ENCODE results near the gene PTTG1IP. TPM values are rescaled to one million over a fixed set of nuclear protein-coding genes. Genes with fewer than 3 reads are reported as not detected.

PTTG1IP gene
- total RNA-seq, 1 experiment from 2014 or later, result 136 TPM

- TF ChIP-seq, protein P1, sequence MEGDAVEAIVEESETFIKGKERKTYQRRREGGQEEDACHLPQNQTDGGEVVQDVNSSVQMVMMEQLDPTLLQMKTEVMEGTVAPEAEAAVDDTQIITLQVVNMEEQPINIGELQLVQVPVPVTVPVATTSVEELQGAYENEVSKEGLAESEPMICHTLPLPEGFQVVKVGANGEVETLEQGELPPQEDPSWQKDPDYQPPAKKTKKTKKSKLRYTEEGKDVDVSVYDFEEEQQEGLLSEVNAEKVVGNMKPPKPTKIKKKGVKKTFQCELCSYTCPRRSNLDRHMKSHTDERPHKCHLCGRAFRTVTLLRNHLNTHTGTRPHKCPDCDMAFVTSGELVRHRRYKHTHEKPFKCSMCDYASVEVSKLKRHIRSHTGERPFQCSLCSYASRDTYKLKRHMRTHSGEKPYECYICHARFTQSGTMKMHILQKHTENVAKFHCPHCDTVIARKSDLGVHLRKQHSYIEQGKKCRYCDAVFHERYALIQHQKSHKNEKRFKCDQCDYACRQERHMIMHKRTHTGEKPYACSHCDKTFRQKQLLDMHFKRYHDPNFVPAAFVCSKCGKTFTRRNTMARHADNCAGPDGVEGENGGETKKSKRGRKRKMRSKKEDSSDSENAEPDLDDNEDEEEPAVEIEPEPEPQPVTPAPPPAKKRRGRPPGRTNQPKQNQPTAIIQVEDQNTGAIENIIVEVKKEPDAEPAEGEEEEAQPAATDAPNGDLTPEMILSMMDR (IDR thresholded peaks at IDR 0.05; ENCODE audit: unreplicated experiment), result no peak
- Mint-ChIP-seq H3K4me3 (ENCODE audit: low read depth, unreplicated experiment) (no peak overlapping the region), H3K27ac (ENCODE audit: unreplicated experiment) (no peak overlapping the region), H3K36me3 (ENCODE audit: insufficient read depth, unreplicated experiment) (peaks cover 22% of the 10 kb centered on the region), H3K27me3 (ENCODE audit: unreplicated experiment) (no peaks in the 10 kb centered on the region), H3K9me3 (ENCODE audit: low read depth, unreplicated experiment) (no peaks in the 10 kb centered on the region), H3K4me1 (ENCODE audit: low read depth, unreplicated experiment) (peaks cover 8% of the 10 kb centered on the region)
- DNase-seq, result no peak
- intact Hi-C loops (cut with micrococcal nuclease; ENCODE audit: unreplicated experiment), result no loop called here
- CTCF ChIA-PET, result no interaction called here
- no TSS peak for BruUV-seq (replicated peaks)
These were observed 14.7 kb downstream of the PTTG1IP start for GRCh38 chr21:44858791-44859190.

DNA sequence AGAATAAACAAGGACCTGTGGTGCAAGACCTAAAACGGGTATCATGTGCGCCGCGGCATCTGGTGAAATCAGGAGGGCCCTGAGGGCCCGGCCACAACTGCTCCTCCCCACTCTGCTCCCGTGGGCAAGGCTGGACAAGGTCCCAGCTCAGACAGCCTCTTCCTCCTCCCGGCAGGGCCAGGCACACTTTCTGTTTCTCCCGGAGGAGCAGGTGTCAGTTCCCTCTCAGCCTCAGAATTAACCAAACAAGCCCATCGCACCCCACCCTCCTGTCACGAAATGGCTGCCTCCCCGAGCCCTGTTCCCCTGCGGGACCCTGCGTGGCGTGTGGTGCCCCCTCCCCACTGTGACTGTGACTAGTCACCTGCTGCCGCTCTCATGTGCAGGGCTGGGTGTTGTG lies 15.2 kb downstream of the PTTG1IP start:
- Mint-ChIP-seq H3K27ac (ENCODE audit: unreplicated experiment) (no peak overlapping the region), H3K4me3 (ENCODE audit: low read depth, unreplicated experiment) (no peak overlapping the region), H3K9me3 (ENCODE audit: low read depth, unreplicated experiment) (no peaks in the 10 kb centered on the region), H3K36me3 (ENCODE audit: insufficient read depth, unreplicated experiment) (peaks cover 18% of the 10 kb centered on the region), H3K27me3 (ENCODE audit: unreplicated experiment) (no peaks in the 10 kb centered on the region), H3K4me1 (ENCODE audit: low read depth, unreplicated experiment) (peaks cover 8% of the 10 kb centered on the region)
- no peak for DNase-seq
- intact Hi-C loops (cut with micrococcal nuclease; ENCODE audit: unreplicated experiment), result no loop called here
- no TSS peak for BruUV-seq (replicated peaks)
- CTCF ChIA-PET, result no interaction called here
- TF ChIP-seq, protein P1 (IDR thresholded peaks at IDR 0.05; ENCODE audit: unreplicated experiment), result no peak

DNA sequence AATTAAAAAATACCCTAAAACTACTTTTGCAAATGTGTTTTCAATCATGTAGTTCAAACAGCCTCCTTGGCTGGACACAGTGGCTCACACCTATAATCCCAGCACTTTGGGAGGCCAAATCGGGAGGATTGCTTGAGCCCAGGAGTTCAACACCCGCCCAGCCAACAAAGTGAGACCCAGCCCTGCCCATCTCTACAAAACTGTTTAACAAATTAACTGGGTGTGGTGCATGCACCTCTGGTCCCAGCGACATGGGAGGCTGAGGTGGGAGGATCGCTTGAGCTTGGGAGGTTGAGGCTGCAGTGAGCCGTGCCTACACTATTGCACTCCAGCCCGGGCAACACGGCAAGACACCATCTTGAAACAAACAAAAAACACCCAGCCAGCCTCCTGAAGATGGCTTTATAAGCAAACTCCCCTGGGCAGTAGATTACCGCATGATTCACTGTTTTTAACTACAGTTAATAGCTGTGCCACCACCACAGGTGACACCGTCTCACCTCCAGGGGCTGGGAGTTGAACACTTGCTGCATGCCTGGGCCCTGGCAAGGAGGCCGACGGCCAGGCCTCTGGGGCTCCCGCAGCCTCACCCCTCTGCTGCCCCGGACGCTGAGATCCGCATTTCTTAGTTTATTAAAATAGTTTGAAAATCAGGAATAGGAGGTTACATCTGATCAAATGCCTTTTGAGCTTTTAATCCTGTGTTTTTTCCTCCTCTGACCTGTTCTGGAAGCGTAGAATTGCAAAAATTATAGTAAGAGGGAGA lies 16.2 kb downstream of the PTTG1IP start:
- no peaks in the 10 kb centered on the region for H3K9me3 Mint-ChIP-seq (ENCODE audit: low read depth, unreplicated experiment)
- CTCF ChIA-PET, result no interaction called here
- no peak overlapping the region for H3K27ac Mint-ChIP-seq (ENCODE audit: unreplicated experiment)
- no peak overlapping the region for H3K4me3 Mint-ChIP-seq (ENCODE audit: low read depth, unreplicated experiment)
- H3K4me1 Mint-ChIP-seq (ENCODE audit: low read depth, unreplicated experiment), result peaks cover 8% of the 10 kb centered on the region
- no peak for DNase-seq
- H3K36me3 Mint-ChIP-seq (ENCODE audit: insufficient read depth, unreplicated experiment), result peaks cover 23% of the 10 kb centered on the region
- H3K27me3 Mint-ChIP-seq (ENCODE audit: unreplicated experiment), result no peaks in the 10 kb centered on the region
- intact Hi-C loops (cut with micrococcal nuclease; ENCODE audit: unreplicated experiment), result no loop called here
- TF ChIP-seq, protein P1 (IDR thresholded peaks at IDR 0.05; ENCODE audit: unreplicated experiment), result no peak
- no TSS peak for BruUV-seq (replicated peaks)

- TF ChIP-seq, protein P1 (IDR thresholded peaks at IDR 0.05; ENCODE audit: unreplicated experiment), result no peak
- peaks cover 16% of the 10 kb centered on the region for H3K36me3 Mint-ChIP-seq (ENCODE audit: insufficient read depth, unreplicated experiment)
These were observed 17.4 kb downstream of the PTTG1IP start for GRCh38 chr21:44856131-44856530.

More at GRCh38 chr21:44856131-44856530, 17.4 kb downstream of the PTTG1IP start:
- H3K4me3 Mint-ChIP-seq (ENCODE audit: low read depth, unreplicated experiment), result no peak overlapping the region
- CTCF ChIA-PET, result no interaction called here
- no TSS peak for BruUV-seq (replicated peaks)
- intact Hi-C loops (cut with micrococcal nuclease; ENCODE audit: unreplicated experiment), result no loop called here
- H3K9me3 Mint-ChIP-seq (ENCODE audit: low read depth, unreplicated experiment), result no peaks in the 10 kb centered on the region
- no peaks in the 10 kb centered on the region for H3K27me3 Mint-ChIP-seq (ENCODE audit: unreplicated experiment)
- no peak overlapping the region for H3K27ac Mint-ChIP-seq (ENCODE audit: unreplicated experiment)
- no peaks in the 10 kb centered on the region for H3K4me1 Mint-ChIP-seq (ENCODE audit: low read depth, unreplicated experiment)
- DNase-seq, result no peak
